MCF 10A (cell line): ENCODE measurements around the gene PARD3. TPM values are rescaled to one million over a fixed set of nuclear protein-coding genes. Genes with fewer than 3 reads are reported as not detected.

Experiments used
- Bru-seq: library from RNA; stranded (reverse); fragments of 400-500 nt; gene quantifications from one replicate; lab custom pipeline; 2021; lab: Mats Ljungman, UMichigan
- BruChase-seq, 2 experiments: library from RNA; stranded (reverse); fragments of 400-500 nt; gene quantifications; one replicate each; lab custom pipeline; 2021; lab: Mats Ljungman, UMichigan
- BruUV-seq: library from RNA; stranded (reverse); fragments of 400-500 nt; replicated peaks from 2 replicates; lab custom pipeline; 2021; lab: Mats Ljungman, UMichigan
- CTCF ChIA-PET: fragments of 300-600 bp; sonication (Branson Sonifier 250); formaldehyde crosslinking; extraction: SDS; loops from one replicate; lab custom pipeline; 2021; ENCODE audit warnings: antibody characterized with exemption, inconsistent platforms; lab: Yijun Ruan, JAX
- POLR2A ChIA-PET: fragments of 300-600, 350-650 bp; sonication (Branson Sonifier 250); formaldehyde crosslinking; extraction: SDS; loops from one replicate; lab custom pipeline; 2020; ENCODE audit warnings: antibody characterized with exemption, inconsistent platforms; lab: Yijun Ruan, JAX
- DNase-seq: peaks from one replicate; pipeline ENCODE4 v3.0.0-alpha.2; 2018; ENCODE audit not compliant: unreplicated experiment
- H3K27ac Mint-ChIP-seq: one replicate; pipeline ENCODE4 v1.8.0; 2022; ENCODE audit warnings: mild to moderate bottlenecking, low read depth, mixed read lengths; ENCODE audit not compliant: unreplicated experiment
- H3K27me3 Mint-ChIP-seq: one replicate; pipeline ENCODE4 v1.8.0; 2022; ENCODE audit warnings: mixed read lengths; ENCODE audit not compliant: insufficient read depth, unreplicated experiment
- H3K36me3 Mint-ChIP-seq: one replicate; pipeline ENCODE4 v1.8.0; 2022; ENCODE audit warnings: mild to moderate bottlenecking, moderate library complexity, mixed read lengths; ENCODE audit not compliant: insufficient read depth, unreplicated experiment
- H3K4me1 Mint-ChIP-seq: one replicate; pipeline ENCODE4 v1.8.0; 2022; ENCODE audit warnings: mixed read lengths; ENCODE audit not compliant: insufficient read depth, unreplicated experiment
- H3K4me3 Mint-ChIP-seq: one replicate; pipeline ENCODE4 v1.8.0; 2022; ENCODE audit warnings: mild to moderate bottlenecking, moderate library complexity, mixed read lengths; ENCODE audit not compliant: unreplicated experiment
- H3K9me3 Mint-ChIP-seq: one replicate; pipeline ENCODE4 v1.8.0; 2022; ENCODE audit warnings: mixed read lengths; ENCODE audit not compliant: unreplicated experiment
- CTCF ChIP-seq: fragments of 200-600 bp; IDR thresholded peaks from one replicate; pipeline ENCODE4 v1.8.0; 2022; ENCODE audit warnings: antibody characterized with exemption, mild to moderate bottlenecking; ENCODE audit not compliant: unreplicated experiment
- intact Hi-C: fragments of 100-400 bp; cut with micrococcal nuclease; formaldehyde crosslinking; loops from 2 replicates; pipeline ENCODE4 v1.14.1; 2022
- long read RNA-seq: library from polyadenylated mRNA; stranded (forward); transcript quantifications from one replicate; pipeline ENCODE4 v2.0.0, GENCODE V29; 2022
- total RNA-seq: library from RNA; stranded (reverse); gene quantifications from 2 replicates; pipeline ENCODE4 v1.2.3, GENCODE V29; 2022

The PARD3 gene
- total RNA-seq: 49.6 and 70.0 TPM in 2 replicates
- Bru-seq, nascent RNA: percentile 84 among the genes with signal in this experiment
- BruChase-seq, experiment 1, labeled RNA remaining after a 6-hour chase: percentile 66 among the genes with signal in this experiment
- percentile 74 among the genes with signal in this experiment for BruChase-seq, experiment 2, labeled RNA remaining after a 2-hour chase
- long read RNA-seq, full-length matches to known transcripts: 30 of 212 reads
- long read RNA-seq, partial matches to known transcripts: 20 of 212 reads
- long read RNA-seq, other reads (novel, unspliced or antisense): 162 of 212 reads

GRCh38 chr10:34815185-34816084, at the start of gene PARD3:
PARD3 (minus strand) TSS chr10:34815296; CDS start chr10:34814995, 301 bp downstream.
- POLR2A ChIA-PET: interaction anchor here (0.7 to 2.2 kb wide), 5 partner anchors 9 to 101 kb away, joined by 3 to 5 read pairs (median 3); no protein-coding TSS in a partner anchor
- no TSS peak for BruUV-seq
- Mint-ChIP-seq H3K9me3 (no peaks in the 10 kb centered on the region), H3K36me3 (peaks cover 5% of the 10 kb centered on the region), H3K27me3 (no peaks in the 10 kb centered on the region), H3K4me1 (peaks cover 34% of the 10 kb centered on the region), H3K27ac (peak within 1 kb of the TSS; percentile 75), H3K4me3 (peak within 1 kb of the TSS; percentile 83)
- CTCF ChIA-PET: no interaction called here
- intact Hi-C loops: loop anchor here (2.0 kb wide), 1 partner anchor 93 kb away; no protein-coding TSS in a partner anchor
- DNase-seq: peak; percentile 42
- TF ChIP-seq CTCF: no peak

- no peaks in the 10 kb centered on the region for H3K9me3 Mint-ChIP-seq
- H3K27ac Mint-ChIP-seq: no peak overlapping the region
- no peak for TF ChIP-seq CTCF
- BruUV-seq: no TSS peak
- intact Hi-C loops: no loop called here
- ChIA-PET POLR2A (interaction anchor here (1.2 kb wide), 1 partner anchor 10 kb away, joined by 3 read pairs; no protein-coding TSS in a partner anchor), CTCF (no interaction called here)
- no peak overlapping the region for H3K4me3 Mint-ChIP-seq
- peaks cover 5% of the 10 kb centered on the region for H3K4me1 Mint-ChIP-seq
- no peaks in the 10 kb centered on the region for H3K36me3 Mint-ChIP-seq
- H3K27me3 Mint-ChIP-seq: peaks cover 5% of the 10 kb centered on the region
- DNase-seq: no peak
Observed at GRCh38 chr10:34864149-34865067, 49.3 kb upstream of the PARD3 start.

GRCh38 chr10:34862892-34863291, 47.8 kb upstream of the PARD3 start:
- BruUV-seq: no TSS peak
- intact Hi-C loops: no loop called here
- Mint-ChIP-seq H3K36me3 (no peaks in the 10 kb centered on the region), H3K27ac (no peak overlapping the region), H3K4me3 (no peak overlapping the region), H3K9me3 (no peaks in the 10 kb centered on the region), H3K4me1 (peaks cover 5% of the 10 kb centered on the region), H3K27me3 (peaks cover 6% of the 10 kb centered on the region)
- CTCF ChIA-PET: no interaction called here
- TF ChIP-seq CTCF: no peak
- POLR2A ChIA-PET: interaction anchor here (0.8 to 0.9 kb wide), 2 partner anchors 14 to 1380 kb away, joined by 3 to 4 read pairs; no protein-coding TSS in a partner anchor
- no peak for DNase-seq
